Mucosa of descending colon (tissue), 3 donors: ENCODE results near the gene CEACAM21. TPM values are rescaled to one million over a fixed set of nuclear protein-coding genes. Genes with fewer than 3 reads are reported as not detected.
A peak's percentile ranks its signal among the peaks of the same experiment; 100 is the strongest.

Source experiments
- ATAC-seq: fragments of 200-7000 bp; cut with Tn5 transposase; one replicate; pipeline ENCODE4 v1.9.1; 2020; ENCODE audit warnings: mild to moderate bottlenecking, moderate library complexity
- DNase-seq, 3 donors: peaks; one replicate each; pipeline ENCODE4 v3.0.0-alpha.2; 2020
- H3K36me3 ChIP-seq: fragments of 200-600 bp; one replicate; pipeline ENCODE4 v1.8.0; 2021; ENCODE audit warnings: low read depth, mild to moderate bottlenecking
- H3K4me1 ChIP-seq: fragments of 200-600 bp; one replicate; pipeline ENCODE4 v1.8.0; 2021; ENCODE audit warnings: low read depth, mild to moderate bottlenecking
- H3K4me3 ChIP-seq: fragments of 200-600 bp; one replicate; pipeline ENCODE4 v1.8.0; 2021; ENCODE audit warnings: mild to moderate bottlenecking
- H3K9me3 ChIP-seq: fragments of 200-600 bp; one replicate; pipeline ENCODE4 v1.8.0; 2021; ENCODE audit warnings: mild to moderate bottlenecking
- intact Hi-C, 2 donors: fragments of 100-400 bp; cut with DNase I in 1 of 2; cut with micrococcal nuclease in 1 of 2; formaldehyde crosslinking; loops; one replicate each; pipeline versions ENCODE4 v1.11.0 to v1.11.1; 2022; cut with DNase I, micrococcal nuclease
- total RNA-seq, 3 donors: library from RNA; stranded (reverse); fragmentation: NEBNext Ultra II Directional in 2 of 3; extraction: Animal tissue kit (Norgen Biotek cat#: 25700) in 2 of 3; gene quantifications; one replicate each; pipeline versions ENCODE4 v1.2.1 to v1.2.4, GENCODE V29; 2021 to 2023
- TF ChIP-seq, protein P1 (sequence below): fragments of 200-600 bp; IDR thresholded peaks from one replicate; pipeline ENCODE4 v1.8.0; 2022; ENCODE audit warnings: antibody characterized with exemption, mild to moderate bottlenecking
- donor health status: DM: no; HTN: no; CAD: no; lungs with moderate emphysema.
- donor health status: DM: no; HTN: no; CAD: no.
- donor health status: DM: no; HTN: yes; CAD: no.

Gene CEACAM21
- total RNA-seq, 3 donors from 2014 or later = 1.4 to 2.1 (median 1.9) TPM

DNA sequence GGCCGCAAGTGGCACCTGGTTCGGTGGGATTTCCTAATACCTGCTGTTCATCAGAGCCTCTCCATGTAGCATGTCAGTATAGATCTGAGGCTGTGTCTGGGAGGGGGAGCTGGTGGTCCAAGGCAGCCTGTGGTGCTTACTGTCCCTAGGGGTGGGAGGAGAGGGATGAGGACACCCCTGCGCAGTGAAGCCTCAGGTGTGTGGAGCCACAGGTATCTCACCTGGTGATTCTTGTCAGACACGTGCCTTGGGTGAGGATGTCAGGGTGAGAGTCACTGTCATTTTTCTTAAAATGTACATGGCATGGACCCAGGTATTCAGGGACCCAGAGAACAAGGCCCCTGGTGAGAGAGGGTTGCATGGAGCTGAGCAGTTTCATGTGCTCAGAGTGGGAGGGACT, 39.2 kb downstream of the CEACAM21 start:
- Histone ChIP-seq H3K36me3 (no peaks in the 10 kb centered on the region), H3K4me1 (no peaks in the 10 kb centered on the region), H3K4me3 (no peak overlapping the region), H3K9me3 (no peaks in the 10 kb centered on the region)
- TF ChIP-seq, protein P1, sequence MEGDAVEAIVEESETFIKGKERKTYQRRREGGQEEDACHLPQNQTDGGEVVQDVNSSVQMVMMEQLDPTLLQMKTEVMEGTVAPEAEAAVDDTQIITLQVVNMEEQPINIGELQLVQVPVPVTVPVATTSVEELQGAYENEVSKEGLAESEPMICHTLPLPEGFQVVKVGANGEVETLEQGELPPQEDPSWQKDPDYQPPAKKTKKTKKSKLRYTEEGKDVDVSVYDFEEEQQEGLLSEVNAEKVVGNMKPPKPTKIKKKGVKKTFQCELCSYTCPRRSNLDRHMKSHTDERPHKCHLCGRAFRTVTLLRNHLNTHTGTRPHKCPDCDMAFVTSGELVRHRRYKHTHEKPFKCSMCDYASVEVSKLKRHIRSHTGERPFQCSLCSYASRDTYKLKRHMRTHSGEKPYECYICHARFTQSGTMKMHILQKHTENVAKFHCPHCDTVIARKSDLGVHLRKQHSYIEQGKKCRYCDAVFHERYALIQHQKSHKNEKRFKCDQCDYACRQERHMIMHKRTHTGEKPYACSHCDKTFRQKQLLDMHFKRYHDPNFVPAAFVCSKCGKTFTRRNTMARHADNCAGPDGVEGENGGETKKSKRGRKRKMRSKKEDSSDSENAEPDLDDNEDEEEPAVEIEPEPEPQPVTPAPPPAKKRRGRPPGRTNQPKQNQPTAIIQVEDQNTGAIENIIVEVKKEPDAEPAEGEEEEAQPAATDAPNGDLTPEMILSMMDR = no peak
- ATAC-seq = no peak
- no peak for DNase-seq
- intact Hi-C loops = no loop called here

DNA sequence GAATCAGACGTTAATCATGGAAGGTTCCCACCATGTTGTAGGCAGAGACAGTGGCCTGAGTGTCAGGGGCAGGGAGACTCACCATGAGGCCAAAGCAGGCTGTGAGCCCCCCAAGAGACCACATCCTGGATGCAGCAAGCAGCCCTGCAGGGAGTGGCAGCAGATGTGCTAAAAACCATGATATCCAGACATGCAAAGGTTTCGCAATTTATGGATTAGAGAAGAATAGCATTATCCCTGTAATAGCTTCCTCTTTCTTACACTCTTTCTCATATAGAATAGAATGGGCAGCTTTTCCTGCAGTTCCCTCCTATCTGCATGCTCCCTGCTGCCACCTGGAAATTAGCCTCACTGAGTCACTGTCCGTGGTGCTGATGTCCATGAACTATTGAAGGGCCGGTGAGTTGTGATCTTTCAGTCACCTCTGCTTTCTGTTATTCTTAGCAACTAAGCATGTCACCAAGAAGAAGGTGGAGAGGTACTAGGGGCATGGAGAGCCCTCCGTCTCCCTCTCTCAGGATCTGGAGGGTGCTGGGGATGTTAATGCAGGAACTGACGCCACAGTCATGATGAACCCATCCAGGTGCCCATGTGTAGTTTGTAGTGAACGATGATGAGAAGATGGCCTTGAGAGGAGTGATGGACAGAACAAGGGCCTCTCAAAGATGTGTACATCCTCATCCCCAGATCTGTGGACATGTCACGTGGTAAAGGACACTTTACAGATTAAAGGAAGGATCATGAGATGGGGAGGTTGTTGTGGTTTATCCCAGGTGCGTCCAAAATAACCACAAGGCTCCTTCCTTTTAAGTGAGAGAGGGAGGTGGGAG, 41.0 kb downstream of the CEACAM21 start:
- peak; percentile 30 for ATAC-seq
- DNase-seq = peak in 1 of 3 donors; percentile 38
- intact Hi-C loops = no loop called here
- no peaks in the 10 kb centered on the region for H3K4me1 ChIP-seq
- H3K9me3 ChIP-seq = no peaks in the 10 kb centered on the region
- H3K4me3 ChIP-seq = no peak overlapping the region
- TF ChIP-seq, protein P1 = no peak
- H3K36me3 ChIP-seq = no peaks in the 10 kb centered on the region

DNA sequence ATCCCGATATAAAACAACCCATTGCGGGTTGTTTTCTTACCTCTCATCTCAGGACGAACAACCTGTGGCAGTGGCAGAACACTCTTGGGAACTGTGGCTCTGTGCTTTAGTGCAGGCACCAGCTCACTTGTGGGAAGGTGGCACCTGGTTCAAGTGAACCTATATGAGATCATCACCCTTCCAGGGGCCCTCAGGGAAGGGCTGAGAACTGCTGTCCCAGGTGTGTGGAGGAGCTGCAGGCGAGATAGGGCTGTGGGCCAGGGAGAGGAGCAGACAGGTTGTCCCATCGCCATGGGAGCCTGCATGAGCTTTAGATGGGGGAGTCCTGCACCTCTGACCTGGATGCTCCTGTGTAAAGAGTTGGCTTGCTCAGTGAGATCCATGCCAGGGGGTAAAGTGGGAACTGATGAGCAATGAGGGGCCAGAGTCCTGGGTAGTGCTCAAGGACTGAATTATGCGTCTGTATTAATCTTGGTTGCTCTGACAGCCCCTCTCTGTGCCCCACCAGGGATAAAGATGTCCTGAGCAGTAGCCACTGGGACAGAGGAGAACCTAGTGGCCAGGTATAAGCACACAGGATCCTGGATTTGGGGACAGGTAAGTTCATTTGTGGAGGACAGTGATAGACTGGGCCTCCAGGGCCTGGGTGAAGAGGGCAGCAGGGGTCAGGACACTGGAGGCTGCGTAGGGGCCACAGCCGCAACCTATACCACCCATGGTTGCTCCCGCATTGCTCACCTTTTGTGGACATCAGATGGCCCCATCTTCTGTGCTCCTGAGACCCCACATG, 42.2 kb downstream of the CEACAM21 start:
- Histone ChIP-seq H3K36me3 (no peaks in the 10 kb centered on the region), H3K4me1 (no peaks in the 10 kb centered on the region), H3K4me3 (no peak overlapping the region), H3K9me3 (no peaks in the 10 kb centered on the region)
- ATAC-seq (no peak), DNase-seq (no peak)
- TF ChIP-seq, protein P1 = no peak
- intact Hi-C loops = no loop called here

DNA sequence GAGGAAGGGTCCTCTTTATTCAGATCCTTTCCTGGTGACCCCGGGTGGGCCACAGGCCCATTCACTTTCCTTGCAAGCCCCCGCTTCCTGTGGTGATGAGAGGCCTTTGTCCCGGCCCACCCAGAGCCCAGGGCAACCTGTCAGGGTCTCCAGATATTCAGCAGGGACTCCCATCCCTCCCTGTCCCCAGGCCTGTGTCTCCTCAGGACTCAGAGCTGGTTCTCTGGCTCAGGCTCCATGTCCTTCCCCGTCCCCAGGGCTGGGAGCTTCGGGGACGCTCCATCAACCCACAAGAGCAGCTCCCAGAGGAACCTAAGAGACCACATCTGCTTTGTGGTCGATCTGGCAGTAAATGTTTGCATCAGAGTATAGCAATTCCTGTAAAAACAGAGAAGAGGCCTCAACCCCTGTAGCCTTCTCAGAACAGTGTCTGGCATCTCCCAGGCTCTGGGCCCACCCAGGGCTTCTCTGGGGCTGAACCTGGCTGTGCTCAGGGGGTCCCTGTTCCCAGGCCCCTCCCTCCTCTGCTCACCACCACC, 43.1 kb downstream of the CEACAM21 start:
- ATAC-seq (no peak), DNase-seq (no peak)
- Histone ChIP-seq H3K4me3 (no peak overlapping the region), H3K9me3 (no peaks in the 10 kb centered on the region), H3K4me1 (no peaks in the 10 kb centered on the region), H3K36me3 (no peaks in the 10 kb centered on the region)
- TF ChIP-seq, protein P1 = no peak
- intact Hi-C loops = no loop called here

DNA sequence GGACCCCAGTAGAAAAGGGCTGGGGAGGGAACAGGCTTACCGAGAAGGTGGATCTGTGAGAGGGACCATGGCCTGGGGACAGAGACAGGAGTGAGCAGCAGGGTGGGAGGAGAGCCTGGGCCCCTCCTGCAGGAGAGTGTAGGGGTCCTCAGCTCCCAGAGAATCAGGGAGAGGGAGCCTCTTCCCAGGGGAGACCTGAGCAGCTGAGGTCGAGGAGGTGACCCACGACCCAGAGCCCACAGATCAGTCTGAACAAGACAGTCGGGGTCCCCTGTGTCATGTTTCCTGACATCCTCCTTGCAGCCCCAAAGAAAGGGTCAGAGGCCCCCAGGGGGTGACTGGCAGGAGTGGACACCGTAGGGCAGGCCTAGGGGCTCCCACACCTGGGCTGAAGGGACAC, 44.2 kb downstream of the CEACAM21 start:
- DNase-seq (no peak), ATAC-seq (no peak)
- no peaks in the 10 kb centered on the region for H3K4me1 ChIP-seq
- no peaks in the 10 kb centered on the region for H3K9me3 ChIP-seq
- TF ChIP-seq, protein P1 = no peak
- intact Hi-C loops = no loop called here
- H3K36me3 ChIP-seq = no peaks in the 10 kb centered on the region
- no peak overlapping the region for H3K4me3 ChIP-seq
